PC-3 (cell line): ENCODE data around the gene PRORP. TPM values are rescaled to one million over a fixed set of nuclear protein-coding genes. Genes with fewer than 3 reads are reported as not detected.

Source experiments
- ATAC-seq: fragments of 200-7000 bp; cut with Tn5 transposase; 2 replicates; pipeline ENCODE4 v1.9.1; 2020; ENCODE audit warnings: mild to moderate bottlenecking, moderate library complexity
- BruUV-seq: library from RNA; stranded (reverse); fragments of 400-500 nt; replicated peaks from 2 replicates; lab custom pipeline; 2021; lab: Mats Ljungman, UMichigan
- CTCF ChIA-PET: fragments of 300-600 bp; sonication (Branson Sonifier 250); formaldehyde crosslinking; loops from one replicate; lab custom pipeline; 2022; ENCODE audit warnings: antibody characterized with exemption; lab: Charles Lee
- POLR2A ChIA-PET: fragments of 300-600 bp; sonication (Branson Sonifier 250); formaldehyde crosslinking; loops from one replicate; lab custom pipeline; 2022; ENCODE audit warnings: antibody characterized with exemption; ENCODE audit not compliant: unreplicated experiment; lab: Charles Lee
- DNase-seq: peaks from one replicate; pipeline ENCODE4 v3.0.0-alpha.2; 2015
- H2AFZ ChIP-seq: fragments of 300-600 bp; sonication (generic); 2 replicates; pipeline ENCODE4 v1.6.0; 2016; ENCODE audit warnings: antibody characterized with exemption, low read length
- H3F3A ChIP-seq: fragments of 300-600 bp; sonication (generic); one replicate; pipeline ENCODE4 v1.6.0; 2017; ENCODE audit warnings: antibody characterized with exemption, low read length, control low read depth, mild to moderate bottlenecking; ENCODE audit not compliant: unreplicated experiment
- H3K27ac ChIP-seq: fragments of 300-600 bp; sonication (generic); 2 replicates; pipeline ENCODE4 v1.5.1; 2016; ENCODE audit warnings: mild to moderate bottlenecking, low read length
- H3K27me3 ChIP-seq: fragments of 300-600 bp; sonication (generic); 2 replicates; pipeline ENCODE4 v1.6.1; 2016; ENCODE audit warnings: low read length, mixed read lengths
- H3K36me3 ChIP-seq: fragments of 300-600 bp; sonication (generic); 2 replicates; pipeline ENCODE4 v1.6.1; 2016; ENCODE audit warnings: low read depth, mixed run types, low read length, mixed read lengths
- H3K4me1 ChIP-seq: fragments of 300-600 bp; sonication (generic); 2 replicates; pipeline ENCODE4 v1.5.1; 2016; ENCODE audit warnings: low read length; ENCODE audit not compliant: insufficient read depth
- H3K4me2 ChIP-seq: fragments of 300-600 bp; sonication (generic); 2 replicates; pipeline ENCODE4 v1.6.0; 2016; ENCODE audit warnings: low read length
- H3K4me3 ChIP-seq: fragments of 300-600 bp; sonication (generic); 2 replicates; pipeline ENCODE4 v1.5.1; 2016; ENCODE audit warnings: mild to moderate bottlenecking, low read length, mixed read lengths
- H3K79me2 ChIP-seq: fragments of 300-600 bp; sonication (generic); 2 replicates; pipeline ENCODE4 v1.6.1; 2017; ENCODE audit warnings: low read length, mixed read lengths
- H3K9ac ChIP-seq: fragments of 300-600 bp; sonication (generic); 2 replicates; pipeline ENCODE4 v1.6.0; 2016; ENCODE audit warnings: mild to moderate bottlenecking, low read length
- H3K9me2 ChIP-seq: fragments of 300-600 bp; sonication (generic); replicated peaks from 2 replicates; pipeline ENCODE4 v1.6.1; 2016; ENCODE audit warnings: mixed run types, low read length, mixed read lengths
- H3K9me3 ChIP-seq: fragments of 300-600 bp; sonication (generic); 2 replicates; pipeline ENCODE4 v1.6.1; 2016; ENCODE audit warnings: low read length, mixed read lengths
- H4K20me1 ChIP-seq: fragments of 300-600 bp; sonication (generic); 2 replicates; pipeline ENCODE4 v1.6.1; 2016; ENCODE audit warnings: low read length, mixed read lengths
- EZH2 ChIP-seq: fragments of 300-600 bp; sonication (generic); IDR thresholded peaks from one replicate; pipeline ENCODE4 v1.6.1; 2017; ENCODE audit warnings: antibody characterized with exemption, mild to moderate bottlenecking, low read length; ENCODE audit not compliant: unreplicated experiment
- EZH2phosphoT487 ChIP-seq: fragments of 300-600 bp; sonication (generic); IDR thresholded peaks from 2 replicates; pipeline ENCODE4 v1.6.1; 2018; ENCODE audit warnings: mild to moderate bottlenecking, antibody characterized with exemption, low read length, borderline replicate concordance
- intact Hi-C: fragments of 100-400 bp; cut with micrococcal nuclease; formaldehyde crosslinking; loops from 2 replicates; pipeline ENCODE4 v1.9.0; 2023
- total RNA-seq: library from RNA; depleted of rRNA; stranded (reverse); fragments of >200 nt; gene quantifications from 2 replicates; pipeline ENCODE4 v1.2.3, GENCODE V29; 2014
- TF ChIP-seq, protein P1 (sequence below): fragments of 300-600 bp; sonication (generic); conservative IDR thresholded peaks from 2 replicates; pipeline ENCODE4 v1.5.1; 2017; ENCODE audit warnings: antibody characterized with exemption, low read depth, mild to moderate bottlenecking, low read length

Gene PRORP
- total RNA-seq, 1 experiment from 2014 or later, result 25.3 TPM

DNA sequence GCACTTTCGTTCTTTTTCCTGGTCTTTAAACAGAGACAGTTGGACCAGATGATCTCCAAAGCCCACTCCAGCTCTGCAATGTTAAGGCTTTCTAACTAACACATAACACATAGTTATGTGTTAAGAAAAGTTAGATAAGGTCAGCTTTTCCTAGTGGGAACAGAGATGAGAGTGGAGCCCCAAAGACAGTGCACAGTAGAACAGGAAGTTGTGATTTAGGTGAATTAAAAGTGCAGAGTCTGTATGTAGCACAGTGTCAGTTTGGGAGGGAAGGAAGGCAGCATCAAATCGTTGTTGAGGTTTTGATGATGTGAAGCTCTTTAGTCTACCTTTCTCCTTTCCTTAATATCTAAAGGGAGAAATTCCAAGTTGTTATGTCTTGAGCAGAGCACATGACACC, 31.7 kb downstream of the PRORP start:
- H3K4me3 ChIP-seq, result no peak overlapping the region
- no peaks in the 10 kb centered on the region; the same call in 1 of the 2 replicates for H3K36me3 ChIP-seq
- H3K79me2 ChIP-seq, result 0 out of 2 replicates have a peak, but pooled peaks cover 2% of the 10 kb centered on the region
- intact Hi-C loops, result no loop called here
- H3K4me2 ChIP-seq, result no peak overlapping the region
- H3K9ac ChIP-seq, result no peak overlapping the region
- no peaks in the 10 kb centered on the region for H3K27me3 ChIP-seq
- no peak overlapping the region for H3K27ac ChIP-seq
- DNase-seq, result no peak
- H3K4me1 ChIP-seq, result peaks cover 12% of the 10 kb centered on the region
- no TSS peak for BruUV-seq
- H2AFZ ChIP-seq, result no peak overlapping the region
- no peak; the same call in 1 of the 2 replicates for ATAC-seq
- no peaks in the 10 kb centered on the region for H3F3A ChIP-seq
- ChIA-PET CTCF (no interaction called here), POLR2A (no interaction called here)
- TF ChIP-seq EZH2, result no peak
- TF ChIP-seq EZH2phosphoT487, result no peak
- TF ChIP-seq, protein P1, sequence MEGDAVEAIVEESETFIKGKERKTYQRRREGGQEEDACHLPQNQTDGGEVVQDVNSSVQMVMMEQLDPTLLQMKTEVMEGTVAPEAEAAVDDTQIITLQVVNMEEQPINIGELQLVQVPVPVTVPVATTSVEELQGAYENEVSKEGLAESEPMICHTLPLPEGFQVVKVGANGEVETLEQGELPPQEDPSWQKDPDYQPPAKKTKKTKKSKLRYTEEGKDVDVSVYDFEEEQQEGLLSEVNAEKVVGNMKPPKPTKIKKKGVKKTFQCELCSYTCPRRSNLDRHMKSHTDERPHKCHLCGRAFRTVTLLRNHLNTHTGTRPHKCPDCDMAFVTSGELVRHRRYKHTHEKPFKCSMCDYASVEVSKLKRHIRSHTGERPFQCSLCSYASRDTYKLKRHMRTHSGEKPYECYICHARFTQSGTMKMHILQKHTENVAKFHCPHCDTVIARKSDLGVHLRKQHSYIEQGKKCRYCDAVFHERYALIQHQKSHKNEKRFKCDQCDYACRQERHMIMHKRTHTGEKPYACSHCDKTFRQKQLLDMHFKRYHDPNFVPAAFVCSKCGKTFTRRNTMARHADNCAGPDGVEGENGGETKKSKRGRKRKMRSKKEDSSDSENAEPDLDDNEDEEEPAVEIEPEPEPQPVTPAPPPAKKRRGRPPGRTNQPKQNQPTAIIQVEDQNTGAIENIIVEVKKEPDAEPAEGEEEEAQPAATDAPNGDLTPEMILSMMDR, result no peak
- H3K9me2 ChIP-seq, result no peaks in the 10 kb centered on the region
- no peaks in the 10 kb centered on the region for H3K9me3 ChIP-seq
- H4K20me1 ChIP-seq, result no peaks in the 10 kb centered on the region

- H3K9me3 ChIP-seq, result no peaks in the 10 kb centered on the region
- H4K20me1 ChIP-seq, result no peaks in the 10 kb centered on the region
- peaks cover 28% of the 10 kb centered on the region for H3K4me1 ChIP-seq
- peak overlapping the region; percentile 42 for H3K4me2 ChIP-seq
- H2AFZ ChIP-seq, result no peak overlapping the region; the same call in 1 of the 2 replicates
- POLR2A ChIA-PET, result interaction anchor here (0.6 to 0.7 kb wide), 2 partner anchors 44 to 136 kb away, joined by 6 to 8 read pairs; partner anchors contain the start of gene PSMA6
- no TSS peak for BruUV-seq
- peak; percentile 4 for ATAC-seq
- no peaks in the 10 kb centered on the region; the same call in 1 of the 2 replicates for H3K36me3 ChIP-seq
- peak; percentile 27 for DNase-seq
- H3K27ac ChIP-seq, result peak overlapping the region; percentile 56
- no peaks in the 10 kb centered on the region for H3K9me2 ChIP-seq
- TF ChIP-seq EZH2 (no peak), EZH2phosphoT487 (no peak)
- TF ChIP-seq, protein P1, result no peak
- peak overlapping the region; percentile 39 for H3K9ac ChIP-seq
- intact Hi-C loops, result loop anchor here (5.0 kb wide), 1 partner anchor 56 kb away; no protein-coding TSS in a partner anchor
- CTCF ChIA-PET, result interaction anchor here (0.5 to 0.6 kb wide), 3 partner anchors 11 to 121 kb away, joined by 3 to 4 read pairs (median 4); no protein-coding TSS in a partner anchor
- H3K79me2 ChIP-seq, result no peaks in the 10 kb centered on the region
- H3K4me3 ChIP-seq, result no peak overlapping the region
- no peaks in the 10 kb centered on the region for H3K27me3 ChIP-seq
- peaks cover 5% of the 10 kb centered on the region for H3F3A ChIP-seq
These were observed 33.6 kb downstream of the PRORP start for GRCh38 chr14:35155962-35156361.

DNA sequence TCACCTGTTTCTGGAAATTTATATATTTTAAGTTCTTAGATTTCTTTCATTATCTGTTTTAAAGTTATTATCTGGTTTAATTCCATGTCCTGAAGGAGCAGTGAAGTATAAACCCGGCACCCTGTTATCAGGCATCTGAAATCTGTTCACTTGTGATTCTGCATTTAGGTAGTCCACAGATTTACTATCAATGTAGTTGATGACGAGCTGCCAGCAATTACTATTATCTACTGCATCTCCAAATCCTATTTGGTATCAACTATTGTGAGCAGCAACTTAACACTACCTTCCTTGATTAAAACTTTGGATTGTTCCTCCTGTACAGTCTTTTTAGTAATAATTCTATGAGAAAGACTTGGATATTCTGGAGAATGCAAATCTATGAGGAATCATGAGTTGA, 36.1 kb downstream of the PRORP start:
- CTCF ChIA-PET, result no interaction called here
- no peak for ATAC-seq

More for the DNA sequence above, 36.1 kb downstream of the PRORP start:
- no peaks in the 10 kb centered on the region; the same call in 1 of the 2 replicates for H3K36me3 ChIP-seq
- no peak overlapping the region for H2AFZ ChIP-seq
- no peak overlapping the region for H3K4me2 ChIP-seq
- H3K9ac ChIP-seq, result no peak overlapping the region
- no TSS peak for BruUV-seq
- intact Hi-C loops, result loop anchor here (5.0 kb wide), 1 partner anchor 54 kb away; no protein-coding TSS in a partner anchor
- H3K27me3 ChIP-seq, result no peaks in the 10 kb centered on the region
- H4K20me1 ChIP-seq, result no peaks in the 10 kb centered on the region
- H3K9me2 ChIP-seq, result no peaks in the 10 kb centered on the region
- H3K4me3 ChIP-seq, result no peak overlapping the region
- peaks cover 5% of the 10 kb centered on the region for H3F3A ChIP-seq
- no peaks in the 10 kb centered on the region for H3K9me3 ChIP-seq
- no peak for DNase-seq
- H3K79me2 ChIP-seq, result 0 out of 2 replicates have a peak, but pooled peaks cover 7% of the 10 kb centered on the region
- TF ChIP-seq, protein P1, result no peak
- TF ChIP-seq EZH2, result no peak
- no peak for TF ChIP-seq EZH2phosphoT487
- POLR2A ChIA-PET, result no interaction called here
- no peak overlapping the region for H3K27ac ChIP-seq
- H3K4me1 ChIP-seq, result peaks cover 42% of the 10 kb centered on the region
